Right cardiac atrium (tissue), 5 donors: ENCODE measurements around the gene SDK1. TPM values are rescaled to one million over a fixed set of nuclear protein-coding genes. Genes with fewer than 3 reads are reported as not detected.

Experiments
- ATAC-seq, 2 donors: fragments of 200-7000 bp; cut with Tn5 transposase; one replicate each; pipeline versions ENCODE4 v1.8.0 to v1.9.1; 2020; ENCODE audit warnings: moderate library complexity in 2 of 2, mild to moderate bottlenecking in 1 of 2
- DNase-seq, 3 donors: peaks; one replicate each; pipeline ENCODE4 v3.0.0-alpha.2; 2020
- H3K27ac ChIP-seq: one replicate; pipeline ENCODE4 v1.5.1; 2013; ENCODE audit warnings: mild to moderate bottlenecking, low read length, control low read depth, moderate library complexity
- H3K27me3 ChIP-seq: one replicate; pipeline ENCODE4 v1.6.1; 2013; ENCODE audit not compliant: control insufficient read depth, insufficient read depth
- H3K4me1 ChIP-seq: one replicate; pipeline ENCODE4 v1.6.1; 2013; ENCODE audit warnings: low read length; ENCODE audit not compliant: control insufficient read depth, insufficient read depth
- H3K4me3 ChIP-seq: one replicate; pipeline ENCODE4 v1.5.1; 2013; ENCODE audit warnings: low read length, control low read depth
- H3K9me3 ChIP-seq: one replicate; pipeline ENCODE4 v1.6.1; 2013; ENCODE audit warnings: low read length; ENCODE audit not compliant: control insufficient read depth
- WGBS: extraction: QIAGEN DNeasy Blood & Tissue Kit; methylation state at CpG from one replicate; pipeline ENCODE4 v1.1.7; 2013; 5-methylcytosine and 5-hydroxymethylcytosine counted together
- intact Hi-C, 4 donors: fragments of 100-400 bp; cut with DNase I; formaldehyde crosslinking; loops; one replicate each; pipeline versions ENCODE4 v1.11.0 to v1.14.0; 2022 to 2023
- polyA plus RNA-seq: library from polyadenylated mRNA; stranded (reverse); fragments of 200-250 nt; gene quantifications from one replicate; pipeline ENCODE4 v1.2.3, GENCODE V29; 2013
- total RNA-seq, 4 donors: library from RNA; stranded (reverse); fragmentation: NEBNext Ultra II Directional; extraction: Animal tissue kit (Norgen Biotek cat#: 25700); gene quantifications; one replicate each; pipeline ENCODE4 v1.2.1, GENCODE V29; 2021
- donor health status: healthy with polysubstance abuse.
- donor health status: DM: no; HTN: yes; CAD: no.
- donor health status: DM: no; HTN: no; CAD: no.
- donor health status: DM: no; HTN: yes; CAD: no; lungs with severe emphysema.
- donor health status: DM: yes; HTN: yes; CAD: no.

SDK1 gene
- total and polyA plus RNA-seq, 5 donors = 0.97 to 3.2 (median 2.4) TPM

DNA sequence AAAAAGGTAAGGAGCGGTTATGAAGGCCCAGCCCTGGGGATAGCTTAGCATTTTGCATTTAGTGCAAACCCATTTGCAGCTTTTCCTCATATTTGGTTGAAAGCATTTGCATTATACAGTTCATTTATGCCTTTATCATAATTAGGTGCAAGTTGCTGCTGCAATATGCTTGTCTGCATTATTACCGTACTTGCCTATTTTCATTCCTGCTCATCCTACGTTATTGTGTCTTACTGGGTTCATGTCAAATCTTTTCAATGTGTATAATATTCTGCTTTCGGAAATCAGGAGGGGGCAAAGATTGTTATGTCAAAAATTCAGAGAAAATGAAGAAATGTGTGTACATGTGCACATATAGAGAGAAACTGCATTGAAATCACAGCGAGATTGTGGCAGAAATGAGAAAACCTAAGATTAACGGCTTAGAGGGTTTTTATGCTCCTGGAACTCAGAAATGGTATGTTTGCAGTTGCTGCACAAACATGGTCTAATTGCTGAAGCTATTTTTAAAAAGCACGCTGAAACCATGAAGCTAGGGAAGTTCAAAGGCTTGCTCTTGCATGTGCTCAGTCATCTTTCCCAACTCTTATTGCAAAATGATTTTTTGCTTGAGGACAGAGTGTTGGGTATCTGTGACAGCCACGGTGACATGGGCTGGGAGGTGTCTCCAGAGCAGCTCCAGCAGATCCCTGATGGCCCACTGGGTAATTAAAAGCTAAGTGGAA is 613.2 kb downstream of the SDK1 start:
- Histone ChIP-seq H3K27ac (no peak overlapping the region), H3K9me3 (no peaks in the 10 kb centered on the region), H3K27me3 (no peaks in the 10 kb centered on the region), H3K4me3 (no peak overlapping the region), H3K4me1 (no peaks in the 10 kb centered on the region)
- no peak for ATAC-seq
- intact Hi-C loops = no loop called here
- WGBS = 86% methylated on average over 8 of the region's 8 CpGs
- no peak for DNase-seq

DNA sequence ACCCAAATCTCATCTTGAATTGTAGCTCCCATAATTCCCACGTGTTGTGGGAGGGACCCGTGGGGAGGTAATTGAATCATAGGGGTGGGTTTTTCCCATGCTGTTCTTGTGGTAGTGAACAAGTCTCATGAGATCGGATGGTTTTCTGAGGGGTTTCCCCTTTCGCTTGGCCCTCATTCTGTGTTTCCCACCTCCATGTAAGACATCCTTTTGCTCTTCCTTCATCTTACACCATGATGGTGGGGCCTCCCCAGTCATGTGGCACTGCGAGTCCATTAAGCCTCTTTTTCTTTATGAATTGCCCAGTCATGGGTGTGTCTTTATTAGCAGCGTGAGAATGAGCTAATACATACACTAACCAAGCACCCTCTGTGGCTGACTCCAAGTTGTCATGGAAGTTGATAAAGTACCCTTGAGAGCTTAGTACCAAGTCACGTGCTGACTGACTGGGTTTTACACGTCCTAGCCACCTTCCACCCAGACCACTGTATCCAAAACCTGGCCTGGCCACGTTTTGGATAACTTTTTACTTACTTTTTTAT is 614.4 kb downstream of the SDK1 start:
- ATAC-seq = no peak
- WGBS = 90% methylated on average over 9 of the region's 9 CpGs
- intact Hi-C loops = no loop called here

DNA sequence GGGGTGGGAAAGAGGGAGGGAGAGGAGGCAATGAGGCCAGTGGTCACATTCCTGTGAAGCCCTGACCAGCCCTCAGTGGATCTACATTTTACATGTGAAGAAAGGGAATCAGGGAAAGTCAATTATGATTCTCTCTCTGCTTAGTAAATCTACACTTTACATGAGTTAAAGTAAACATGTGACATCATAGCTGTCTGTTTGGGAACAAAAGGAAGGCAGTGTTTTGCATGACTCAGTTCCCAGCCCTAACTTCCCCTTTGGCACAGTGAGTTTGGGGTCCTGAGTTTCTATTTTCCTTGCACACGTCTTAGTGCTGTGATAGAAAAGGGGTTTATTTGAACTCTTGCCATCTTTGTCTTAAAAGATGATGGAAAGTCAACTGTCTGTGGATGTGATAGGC is 615.1 kb downstream of the SDK1 start:
- intact Hi-C loops = no loop called here
- no peaks in the 10 kb centered on the region for H3K27me3 ChIP-seq
- no peaks in the 10 kb centered on the region for H3K9me3 ChIP-seq
- H3K4me3 ChIP-seq = no peak overlapping the region
- WGBS = 32% methylated on average over 1 of the region's 1 CpG
- H3K27ac ChIP-seq = no peak overlapping the region
- H3K4me1 ChIP-seq = no peaks in the 10 kb centered on the region
- ATAC-seq (no peak), DNase-seq (no peak)

More for the DNA sequence above, 614.4 kb downstream of the SDK1 start:
- Histone ChIP-seq H3K27me3 (no peaks in the 10 kb centered on the region), H3K4me3 (no peak overlapping the region), H3K27ac (no peak overlapping the region), H3K4me1 (no peaks in the 10 kb centered on the region), H3K9me3 (no peaks in the 10 kb centered on the region)
- DNase-seq = no peak

DNA sequence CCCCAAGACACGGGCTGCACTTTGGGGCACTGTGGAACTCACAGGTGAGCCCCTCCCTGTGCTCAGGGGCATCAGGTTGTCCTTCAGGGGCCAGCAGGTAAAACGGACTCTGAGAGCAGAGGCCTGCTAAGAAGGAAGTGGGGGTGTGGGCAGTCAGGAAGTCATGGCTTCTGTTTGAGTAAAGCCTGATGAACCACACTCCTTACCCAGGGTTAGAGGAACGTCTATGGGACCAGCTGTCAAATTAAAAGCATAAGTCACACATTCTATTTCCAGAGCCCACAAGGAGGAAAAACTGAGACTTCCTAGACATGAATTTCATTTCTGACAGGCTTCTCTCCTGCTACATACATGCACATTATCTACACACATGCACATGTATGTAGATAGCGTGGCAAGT is 616.4 kb downstream of the SDK1 start:
- 68% methylated on average over 4 of the region's 4 CpGs for WGBS
- no peaks in the 10 kb centered on the region for H3K9me3 ChIP-seq
- ATAC-seq (no peak), DNase-seq (no peak)
- H3K4me3 ChIP-seq = no peak overlapping the region
- no peaks in the 10 kb centered on the region for H3K27me3 ChIP-seq
- no peaks in the 10 kb centered on the region for H3K4me1 ChIP-seq
- intact Hi-C loops = no loop called here
- no peak overlapping the region for H3K27ac ChIP-seq

DNA sequence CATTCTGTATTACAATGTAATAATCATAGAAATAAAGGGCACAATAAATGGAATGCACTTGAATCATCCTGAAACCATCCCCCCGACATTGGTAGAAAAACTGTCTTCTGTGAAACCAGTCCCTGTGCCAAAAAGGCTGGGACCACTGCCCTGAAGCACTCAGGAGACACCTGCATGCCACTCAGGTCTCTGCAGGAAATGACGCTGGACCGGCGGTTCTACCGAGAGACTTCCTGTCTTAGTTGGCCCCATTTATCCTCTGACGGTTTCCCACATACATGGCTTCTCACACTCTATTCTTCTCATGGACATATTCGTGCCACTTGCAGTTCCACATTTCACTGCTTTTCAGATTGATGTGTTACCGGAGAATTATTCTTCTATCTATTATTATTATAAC is 617.5 kb downstream of the SDK1 start:
- 77% methylated on average over 8 of the region's 8 CpGs for WGBS
- Histone ChIP-seq H3K27me3 (no peaks in the 10 kb centered on the region), H3K4me3 (no peak overlapping the region), H3K27ac (no peak overlapping the region), H3K4me1 (no peaks in the 10 kb centered on the region), H3K9me3 (no peaks in the 10 kb centered on the region)
- DNase-seq = no peak
- intact Hi-C loops = no loop called here
- ATAC-seq = no peak

DNA sequence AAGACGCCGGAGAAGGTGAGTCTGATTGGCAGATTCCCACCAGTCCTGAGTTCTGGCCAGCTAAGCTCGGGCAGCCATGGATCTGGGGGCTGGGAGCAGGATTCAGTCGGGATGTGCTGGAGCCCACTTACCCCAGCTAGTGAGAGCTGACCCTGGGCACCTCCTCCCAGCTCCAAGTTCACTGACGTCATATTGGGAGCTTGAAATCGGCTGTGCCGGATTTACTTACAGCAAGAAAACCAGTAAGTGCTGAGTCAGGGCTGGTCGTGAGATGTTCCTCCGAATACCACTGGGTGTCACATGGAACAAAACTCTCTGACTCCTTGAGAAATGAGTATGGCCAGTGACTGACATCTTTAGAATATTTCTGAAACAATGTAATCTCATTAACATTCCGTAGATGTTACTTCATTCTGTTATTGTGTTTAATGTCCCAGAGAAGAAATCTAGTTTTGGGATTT is 621.2 kb downstream of the SDK1 start:
- DNase-seq (peak in 1 of 3 donors; percentile 50), ATAC-seq (peak; percentile 43 to 78)
- intact Hi-C loops = no loop called here
- Histone ChIP-seq H3K27me3 (no peaks in the 10 kb centered on the region), H3K9me3 (no peaks in the 10 kb centered on the region), H3K27ac (no peak overlapping the region), H3K4me1 (no peaks in the 10 kb centered on the region), H3K4me3 (no peak overlapping the region)
- 23% methylated on average over 10 of the region's 10 CpGs for WGBS

DNA sequence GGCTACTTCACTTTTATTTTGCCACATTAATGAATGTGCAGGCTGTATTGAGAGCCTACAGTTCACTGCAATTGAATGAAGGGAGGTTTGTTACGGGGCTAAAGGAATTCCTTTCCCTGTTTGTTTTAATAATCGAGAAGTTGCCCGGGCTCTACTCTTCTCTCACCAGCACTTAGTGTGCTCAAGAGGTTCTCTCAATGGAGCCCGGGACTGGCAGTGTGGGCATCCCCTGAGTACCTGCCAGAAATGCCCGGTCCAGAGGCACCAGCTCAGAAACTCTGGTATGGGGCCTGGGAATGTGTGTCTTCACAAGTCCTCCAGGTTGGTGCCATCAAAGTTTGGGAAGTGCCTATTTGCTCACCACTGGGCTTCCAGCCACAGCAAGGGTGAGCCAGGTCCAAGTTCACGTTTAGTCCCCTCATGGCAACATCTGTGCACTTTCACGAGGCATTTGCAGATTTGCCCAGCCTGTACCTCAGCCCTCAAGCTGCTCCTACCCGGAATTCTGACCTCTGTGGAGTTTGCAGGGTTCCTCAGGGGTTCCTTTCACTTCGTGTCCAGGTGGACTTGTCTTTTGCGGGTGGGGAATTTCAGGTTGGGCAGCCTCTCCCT is 622.4 kb downstream of the SDK1 start:
- intact Hi-C loops = no loop called here
- DNase-seq (no peak), ATAC-seq (no peak)
- no peaks in the 10 kb centered on the region for H3K27me3 ChIP-seq
- no peak overlapping the region for H3K27ac ChIP-seq
- no peaks in the 10 kb centered on the region for H3K9me3 ChIP-seq
- WGBS = 86% methylated on average over 10 of the region's 10 CpGs
- H3K4me1 ChIP-seq = no peaks in the 10 kb centered on the region
- no peak overlapping the region for H3K4me3 ChIP-seq

DNA sequence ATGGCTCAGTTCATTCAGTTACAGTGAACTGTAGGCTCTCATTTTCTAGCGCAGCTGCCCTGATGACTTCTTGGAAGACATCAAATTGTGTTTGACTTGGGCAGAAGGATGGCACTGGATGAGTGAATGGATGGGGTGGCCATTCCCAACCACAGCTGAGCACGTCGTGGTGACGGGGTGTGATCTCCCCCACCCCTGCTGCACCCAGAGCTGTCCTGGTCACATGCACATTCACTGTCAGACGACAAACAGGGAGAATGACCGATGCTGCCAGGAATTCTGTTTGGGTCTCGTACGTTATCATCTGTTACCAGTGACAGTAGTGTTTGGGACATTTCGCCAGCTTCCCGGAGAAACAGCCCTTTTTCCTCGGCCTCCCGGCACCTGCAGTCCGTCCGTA is 623.2 kb downstream of the SDK1 start:
- DNase-seq (no peak), ATAC-seq (peak in 1 of 2 donors; percentile 37)

DNA sequence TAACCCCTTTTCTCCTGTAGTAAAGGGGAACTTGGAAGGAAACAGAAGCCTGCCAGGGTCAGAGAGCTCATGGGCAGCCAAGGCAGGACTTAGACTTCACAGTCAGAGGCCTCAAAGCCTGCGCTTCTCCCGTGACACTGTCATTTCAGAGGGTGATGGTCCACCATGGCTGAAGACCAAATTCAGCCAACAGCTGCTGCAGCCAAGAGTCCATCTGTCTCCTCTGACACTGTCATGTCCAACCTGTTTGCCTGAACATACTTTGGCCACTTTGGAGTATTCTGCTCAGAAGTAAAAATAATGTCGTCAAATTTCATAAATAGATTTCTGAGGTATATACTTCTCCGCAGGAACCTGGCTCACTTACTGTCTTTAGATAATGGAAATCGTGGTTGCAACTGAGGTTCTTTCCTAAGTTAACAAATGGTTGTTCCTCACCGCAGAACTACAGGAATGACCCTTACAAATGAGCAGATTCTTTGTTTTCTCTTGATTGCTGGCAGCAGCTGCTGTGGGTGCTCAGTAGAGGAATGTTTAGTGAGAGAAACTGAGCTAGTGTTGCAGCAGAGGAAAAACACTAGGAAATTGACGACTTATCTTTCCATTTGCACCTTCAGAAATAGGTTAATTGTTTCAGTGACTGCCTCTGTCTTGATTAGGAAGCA is 626.5 kb downstream of the SDK1 start:
- DNase-seq (no peak), ATAC-seq (no peak)
- WGBS = 77% methylated on average over 7 of the region's 7 CpGs
- Histone ChIP-seq H3K27ac (no peak overlapping the region), H3K4me3 (no peak overlapping the region), H3K4me1 (no peaks in the 10 kb centered on the region), H3K9me3 (no peaks in the 10 kb centered on the region), H3K27me3 (no peaks in the 10 kb centered on the region)
- intact Hi-C loops = no loop called here

More for the DNA sequence above, 623.2 kb downstream of the SDK1 start:
- Histone ChIP-seq H3K27ac (no peak overlapping the region), H3K4me3 (no peak overlapping the region), H3K4me1 (no peaks in the 10 kb centered on the region), H3K9me3 (no peaks in the 10 kb centered on the region), H3K27me3 (no peaks in the 10 kb centered on the region)
- intact Hi-C loops = no loop called here
- 56% methylated on average over 14 of the region's 14 CpGs for WGBS

DNA sequence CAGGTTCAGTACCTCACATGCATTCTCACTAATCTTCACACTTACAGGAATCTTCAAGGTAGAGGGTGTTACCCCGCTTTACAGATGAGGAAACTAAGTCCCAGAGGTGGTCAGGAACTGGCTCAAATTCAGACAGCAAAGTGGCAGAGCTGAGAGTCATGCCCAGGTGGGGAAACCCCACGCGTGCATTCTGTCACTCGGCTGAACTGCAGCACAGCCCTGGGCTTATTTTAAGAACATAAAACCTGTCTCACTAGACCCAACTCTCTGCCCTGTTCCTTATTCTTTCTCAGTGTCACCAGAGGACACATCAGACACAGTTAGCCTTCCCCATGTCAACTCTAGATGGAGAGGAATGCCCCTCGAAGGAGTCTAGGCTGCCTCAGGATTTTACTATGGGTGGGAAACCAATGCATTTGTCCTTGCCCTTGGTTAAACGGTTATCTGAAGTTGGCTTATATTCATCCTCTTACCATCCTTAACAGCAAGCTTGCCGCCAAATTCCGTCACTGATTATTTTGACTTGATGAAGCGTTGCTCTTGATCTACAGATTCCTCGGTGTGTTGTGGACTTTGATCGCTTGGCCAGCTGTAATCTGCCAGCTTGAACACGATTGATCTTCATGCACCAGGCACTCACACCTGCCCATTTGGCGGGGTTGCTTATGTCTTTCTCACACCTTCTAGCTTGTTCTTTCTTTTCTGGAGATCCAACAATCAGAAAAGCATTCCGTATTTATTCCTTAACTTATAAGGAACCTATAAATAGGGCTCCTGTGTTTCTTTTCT is 627.9 kb downstream of the SDK1 start:
- intact Hi-C loops = no loop called here
- Histone ChIP-seq H3K9me3 (no peaks in the 10 kb centered on the region), H3K27me3 (no peaks in the 10 kb centered on the region), H3K4me1 (no peaks in the 10 kb centered on the region), H3K4me3 (no peak overlapping the region), H3K27ac (no peak overlapping the region)
- DNase-seq (no peak), ATAC-seq (no peak)
- WGBS = 61% methylated on average over 14 of the region's 14 CpGs
